Panc1 (cell line): Measurements from ENCODE around the gene CLDN6. TPM values are rescaled to one million over a fixed set of nuclear protein-coding genes. Genes with fewer than 3 reads are reported as not detected.

Experiments
- ATAC-seq: fragments of 200-7000 bp; cut with Tn5 transposase; 2 replicates; pipeline ENCODE4 v1.9.1; 2020; ENCODE audit warnings: mild to moderate bottlenecking, moderate library complexity
- BruUV-seq: library from RNA; stranded (reverse); fragments of 400-500 nt; replicated peaks from 2 replicates; lab custom pipeline; 2021; lab: Mats Ljungman, UMichigan
- CTCF ChIA-PET: fragments of 300-600 bp; sonication (Branson Sonifier 250); formaldehyde crosslinking; loops from one replicate; lab custom pipeline; 2022; ENCODE audit warnings: antibody characterized with exemption; lab: Charles Lee
- POLR2A ChIA-PET: fragments of 300-600 bp; sonication (Branson Sonifier 250); formaldehyde crosslinking; loops from one replicate; lab custom pipeline; 2022; ENCODE audit warnings: antibody characterized with exemption; lab: Charles Lee
- DNase-seq: peaks from one replicate; pipeline ENCODE4 v3.0.0-alpha.2; 2010; ENCODE audit warnings: low read depth, low spot score
- H3K27ac ChIP-seq: 2 replicates; pipeline ENCODE4 v1.5.1; 2011; ENCODE audit warnings: mild to moderate bottlenecking, low read length, inconsistent platforms
- H3K27me3 ChIP-seq: fragments of 200-500 bp; sonication (Bioruptor generic); 2 replicates; pipeline ENCODE4 v1.6.0; 2014; ENCODE audit warnings: low read length, inconsistent platforms; ENCODE audit not compliant: control insufficient read depth, insufficient read depth
- H3K36me3 ChIP-seq: fragments of 200-500 bp; sonication (Bioruptor generic); 2 replicates; pipeline ENCODE4 v1.5.1; 2014; ENCODE audit warnings: inconsistent platforms, mild to moderate bottlenecking, low read length, moderate library complexity; ENCODE audit not compliant: control insufficient read depth, insufficient read depth
- H3K4me1 ChIP-seq: 2 replicates; pipeline ENCODE4 v1.5.1; 2011; ENCODE audit warnings: inconsistent platforms, mild to moderate bottlenecking, low read length, moderate library complexity; ENCODE audit not compliant: control insufficient read depth, insufficient read depth
- H3K4me3 ChIP-seq, 2 experiments: 2 replicates each; pipeline ENCODE4 v1.5.1; 2011 to 2012; ENCODE audit warnings: low read depth in 2 of 2, low read length in 2 of 2, mild to moderate bottlenecking in 2 of 2, inconsistent platforms in 1 of 2, moderate library complexity in 1 of 2
- H3K9me3 ChIP-seq: fragments of 200-500 bp; sonication (Bioruptor generic); 2 replicates; pipeline ENCODE4 v1.5.1; 2014; ENCODE audit warnings: low read depth, mild to moderate bottlenecking, inconsistent platforms, low read length, moderate library complexity; ENCODE audit not compliant: control insufficient read depth, insufficient read depth
- CTCF ChIP-seq: fragments of 450-650 bp; IDR thresholded peaks from 2 replicates; pipeline ENCODE4 v1.5.1; 2017; ENCODE audit warnings: mild to moderate bottlenecking
- POLR2AphosphoS5 ChIP-seq: IDR thresholded peaks from 2 replicates; pipeline ENCODE4 v1.6.1; 2012; ENCODE audit warnings: mild to moderate bottlenecking, low read depth, low read length, moderate library complexity
- REST ChIP-seq, 2 experiments: IDR thresholded peaks; 2 replicates each; pipeline ENCODE4 v1.6.1; 2011 to 2012; ENCODE audit warnings: low read depth in 2 of 2, control low read depth in 1 of 2, low read length in 1 of 2, mild to moderate bottlenecking in 1 of 2, moderate library complexity in 1 of 2; ENCODE audit not compliant: insufficient read depth in 1 of 2
- SIN3A ChIP-seq: IDR thresholded peaks from 2 replicates; pipeline ENCODE4 v1.6.1; 2012; ENCODE audit warnings: low read depth, mild to moderate bottlenecking, low read length, moderate library complexity, borderline replicate concordance; ENCODE audit not compliant: insufficient read depth
- TCF7L2 ChIP-seq: IDR thresholded peaks from 2 replicates; pipeline ENCODE4 v1.6.1; 2011; ENCODE audit warnings: mild to moderate bottlenecking, low read depth, low read length, inconsistent platforms
- in situ Hi-C: cut with HindIII; loops from 2 replicates; pipeline ENCODE4 v1.10.0; 2016; ENCODE audit warnings: low sequenced_read_pairs, low pct_unique_long_range_greater_than_20kb
- intact Hi-C: fragments of 100-400 bp; cut with micrococcal nuclease; formaldehyde crosslinking; loops from one replicate; pipeline ENCODE4 v1.10.0; 2022; ENCODE audit not compliant: unreplicated experiment
- total RNA-seq: library from RNA; stranded (reverse); gene quantifications from one replicate; pipeline ENCODE4 v1.2.1, GENCODE V29; 2021; ENCODE audit not compliant: unreplicated experiment

Gene CLDN6
- total RNA-seq, 1 experiment from 2014 or later, result 1.2 TPM

- intact Hi-C loops, result no loop called here
- Histone ChIP-seq H3K27ac (no peak overlapping the region), H3K4me3 (no peak overlapping the region), H3K4me1 (peaks cover 6% of the 10 kb centered on the region; the same call in 1 of the 2 replicates), H3K36me3 (no peaks in the 10 kb centered on the region), H3K27me3 (no peaks in the 10 kb centered on the region), H3K9me3 (no peaks in the 10 kb centered on the region)
- POLR2A ChIA-PET, result interaction anchor here (0.5 kb wide), 1 partner anchor 11 kb away, joined by 4 read pairs; no protein-coding TSS in a partner anchor
- DNase-seq (no peak), ATAC-seq (no peak)
- TF ChIP-seq SIN3A (no peak), POLR2AphosphoS5 (no peak), REST (IDR thresholded peaks at IDR 0.05; ENCODE audit: insufficient read depth in 1 of 2, low read depth in 2 of 2, low read length in 1 of 2) (no peak), CTCF (no peak), TCF7L2 (no peak)
- in situ Hi-C loops, result no loop called here
- BruUV-seq, result no TSS peak
- CTCF ChIA-PET, result interaction anchor here (0.7 to 1.0 kb wide), 2 partner anchors 9 to 359 kb away, joined by 3 to 5 read pairs; no protein-coding TSS in a partner anchor
These were observed 11.7 kb upstream of the CLDN6 start for GRCh38 chr16:3029491-3030221.

- no peaks in the 10 kb centered on the region for H3K27me3 ChIP-seq
These were observed 10.8 kb upstream of the CLDN6 start for GRCh38 chr16:3028716-3029319.

More at GRCh38 chr16:3028716-3029319, 10.8 kb upstream of the CLDN6 start:
- ATAC-seq (no peak), DNase-seq (no peak)
- ChIA-PET CTCF (interaction anchor here (0.6 to 1.2 kb wide), 9 partner anchors 9 to 360 kb away, joined by 3 to 5 read pairs (median 4); partner anchors contain the start of genes CLDN6, TNFRSF12A and ZNF213), POLR2A (no interaction called here)
- TF ChIP-seq SIN3A, result no peak
- TF ChIP-seq REST (IDR thresholded peaks at IDR 0.05; ENCODE audit: insufficient read depth in 1 of 2, low read depth in 2 of 2, low read length in 1 of 2), result no peak
- no peak for TF ChIP-seq CTCF
- TF ChIP-seq POLR2AphosphoS5, result no peak
- no peak for TF ChIP-seq TCF7L2
- H3K36me3 ChIP-seq, result no peaks in the 10 kb centered on the region
- H3K4me1 ChIP-seq, result peaks cover 6% of the 10 kb centered on the region; the same call in 1 of the 2 replicates
- intact Hi-C loops (no loop called here), in situ Hi-C loops (no loop called here)
- no TSS peak for BruUV-seq
- no peaks in the 10 kb centered on the region for H3K9me3 ChIP-seq
- H3K27ac ChIP-seq, result no peak overlapping the region
- no peak overlapping the region for H3K4me3 ChIP-seq
